NCI-H774 (cell line): ENCODE data around the gene SBDS.

Experiments used
- DNase-seq: peaks from one replicate; lab custom pipeline; 2025; lab: John Stamatoyannopoulos, UW

The SBDS gene

GRCh38 chr7:66937940-66938339 is 57.4 kb downstream of the SBDS start:
- no peak for DNase-seq
